OCI-LY7 (cell line): ENCODE data around the gene TMEM256.

Source experiments
- EZH2phosphoT487 ChIP-seq: fragments of 200-600 bp; sonication (generic); IDR thresholded peaks from 2 replicates; pipeline ENCODE4 v1.6.1; 2018; ENCODE audit warnings: low read depth, borderline replicate concordance, mild to moderate bottlenecking, mixed run types, antibody characterized with exemption, low read length, moderate library complexity, mixed read lengths
- TF ChIP-seq, protein P1 (sequence below): fragments of 200-600 bp; sonication (generic); conservative IDR thresholded peaks from 2 replicates; pipeline ENCODE4 v1.5.1; 2014; ENCODE audit warnings: mild to moderate bottlenecking, antibody characterized with exemption, low read length, moderate library complexity, mixed read lengths

DNA sequence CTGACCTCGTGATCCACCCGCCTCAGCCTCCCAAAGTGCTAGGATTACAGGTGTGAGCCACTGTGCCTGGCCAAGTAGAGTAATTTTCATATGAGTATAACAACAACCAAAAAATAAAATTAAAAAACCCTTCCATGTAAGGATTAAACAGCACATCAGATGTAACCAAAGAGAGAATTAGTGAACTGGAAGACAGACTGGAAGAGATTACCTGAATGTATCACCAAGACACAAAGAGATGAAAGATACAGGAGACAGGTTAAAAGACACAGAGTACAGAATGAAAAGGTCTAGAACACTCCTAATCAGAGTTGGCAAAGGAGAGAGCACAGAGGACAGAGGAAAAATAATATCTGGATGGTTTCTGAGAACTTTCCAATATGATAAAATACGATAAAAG lies 24.8 kb downstream of the TMEM256 start:
- TF ChIP-seq, protein P1, sequence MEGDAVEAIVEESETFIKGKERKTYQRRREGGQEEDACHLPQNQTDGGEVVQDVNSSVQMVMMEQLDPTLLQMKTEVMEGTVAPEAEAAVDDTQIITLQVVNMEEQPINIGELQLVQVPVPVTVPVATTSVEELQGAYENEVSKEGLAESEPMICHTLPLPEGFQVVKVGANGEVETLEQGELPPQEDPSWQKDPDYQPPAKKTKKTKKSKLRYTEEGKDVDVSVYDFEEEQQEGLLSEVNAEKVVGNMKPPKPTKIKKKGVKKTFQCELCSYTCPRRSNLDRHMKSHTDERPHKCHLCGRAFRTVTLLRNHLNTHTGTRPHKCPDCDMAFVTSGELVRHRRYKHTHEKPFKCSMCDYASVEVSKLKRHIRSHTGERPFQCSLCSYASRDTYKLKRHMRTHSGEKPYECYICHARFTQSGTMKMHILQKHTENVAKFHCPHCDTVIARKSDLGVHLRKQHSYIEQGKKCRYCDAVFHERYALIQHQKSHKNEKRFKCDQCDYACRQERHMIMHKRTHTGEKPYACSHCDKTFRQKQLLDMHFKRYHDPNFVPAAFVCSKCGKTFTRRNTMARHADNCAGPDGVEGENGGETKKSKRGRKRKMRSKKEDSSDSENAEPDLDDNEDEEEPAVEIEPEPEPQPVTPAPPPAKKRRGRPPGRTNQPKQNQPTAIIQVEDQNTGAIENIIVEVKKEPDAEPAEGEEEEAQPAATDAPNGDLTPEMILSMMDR = no peak
- no peak for TF ChIP-seq EZH2phosphoT487
